DMS53 (cell line): Measurements from ENCODE around the gene KLK5.
"Not testable (repeated sequence)": the region's sequence is repeated elsewhere in the genome, so short reads cannot be mapped to it uniquely, and the experiment has no call there.

ENCODE experiments used
- DNase-seq: peaks from one replicate; lab custom pipeline; 2025; lab: John Stamatoyannopoulos, UW

Gene KLK5, protein sequence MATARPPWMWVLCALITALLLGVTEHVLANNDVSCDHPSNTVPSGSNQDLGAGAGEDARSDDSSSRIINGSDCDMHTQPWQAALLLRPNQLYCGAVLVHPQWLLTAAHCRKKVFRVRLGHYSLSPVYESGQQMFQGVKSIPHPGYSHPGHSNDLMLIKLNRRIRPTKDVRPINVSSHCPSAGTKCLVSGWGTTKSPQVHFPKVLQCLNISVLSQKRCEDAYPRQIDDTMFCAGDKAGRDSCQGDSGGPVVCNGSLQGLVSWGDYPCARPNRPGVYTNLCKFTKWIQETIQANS

DNA sequence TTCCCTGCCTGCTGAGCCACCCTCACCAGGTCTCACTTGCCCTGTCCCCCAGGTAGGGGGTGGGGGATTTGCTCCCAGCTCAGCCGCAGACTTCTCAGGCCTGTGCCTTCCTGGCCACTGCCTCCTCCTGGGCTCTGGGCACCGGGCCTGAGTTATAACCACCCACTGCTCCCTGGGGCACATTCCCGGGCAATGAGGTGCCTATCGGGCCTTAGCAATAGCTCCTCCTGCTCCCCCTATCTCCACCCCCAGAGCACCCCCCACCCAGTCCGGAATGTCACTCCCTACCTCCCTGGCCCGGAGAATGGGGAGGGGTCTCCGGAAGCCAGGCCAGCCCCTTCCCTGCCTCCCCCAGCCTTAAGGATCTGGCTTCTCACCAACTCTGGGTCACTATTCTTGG is at the start of gene KLK5:
KLK5 (minus strand) TSS at position 129 of the 400 bp plus-strand sequence. CDS start 381 bp downstream, outside the sequence.
- DNase-seq: no peak

DNA sequence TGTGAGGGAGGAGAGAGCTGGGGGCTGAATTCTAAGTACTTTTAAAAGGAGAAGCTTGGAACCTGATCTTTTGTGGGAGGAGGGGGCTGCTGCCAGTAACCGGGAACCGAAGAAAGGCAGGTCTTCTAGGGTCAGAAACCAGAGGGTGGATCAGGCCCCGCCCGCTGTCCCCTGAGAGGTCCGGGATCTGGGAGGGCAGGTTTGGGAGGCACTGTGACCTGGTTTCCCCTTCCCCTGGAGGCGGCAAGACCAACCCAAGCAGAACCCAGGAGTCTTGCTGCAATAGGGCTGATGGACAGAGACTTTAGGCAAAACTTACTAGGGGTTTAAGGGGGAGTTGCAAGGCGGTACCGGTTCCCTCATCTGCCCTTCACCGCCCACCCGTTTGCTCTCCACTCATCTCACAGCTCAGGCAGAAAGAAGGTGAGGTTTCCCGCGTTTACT is 49.3 kb upstream of the KLK5 start:
- no peak for DNase-seq

DNA sequence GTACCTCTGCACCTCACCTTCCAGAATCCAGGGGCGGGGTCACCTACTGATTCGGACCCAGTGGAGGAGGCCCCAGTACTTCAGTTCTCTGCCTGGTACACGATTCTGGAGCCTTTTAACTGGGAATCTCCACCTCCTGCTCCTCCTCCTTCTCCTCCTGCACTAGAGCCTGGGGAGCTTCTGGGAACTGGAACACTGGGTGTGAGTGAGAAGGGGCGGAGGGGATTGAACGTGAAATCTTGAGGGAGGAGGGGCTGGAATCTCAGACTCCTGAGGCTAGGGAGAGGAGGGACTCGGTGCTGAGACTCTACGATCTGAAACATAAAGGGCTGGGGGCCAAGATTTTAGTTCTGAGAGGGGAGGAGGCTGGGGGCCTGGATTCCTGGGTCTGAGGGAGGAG is 48.7 kb upstream of the KLK5 start, which contains the start of gene KLK8:
KLK8 (minus strand) TSS at position 90 of the 400 bp plus-strand sequence. CDS start 437 bp downstream, outside the sequence.
- DNase-seq: no peak

DNA sequence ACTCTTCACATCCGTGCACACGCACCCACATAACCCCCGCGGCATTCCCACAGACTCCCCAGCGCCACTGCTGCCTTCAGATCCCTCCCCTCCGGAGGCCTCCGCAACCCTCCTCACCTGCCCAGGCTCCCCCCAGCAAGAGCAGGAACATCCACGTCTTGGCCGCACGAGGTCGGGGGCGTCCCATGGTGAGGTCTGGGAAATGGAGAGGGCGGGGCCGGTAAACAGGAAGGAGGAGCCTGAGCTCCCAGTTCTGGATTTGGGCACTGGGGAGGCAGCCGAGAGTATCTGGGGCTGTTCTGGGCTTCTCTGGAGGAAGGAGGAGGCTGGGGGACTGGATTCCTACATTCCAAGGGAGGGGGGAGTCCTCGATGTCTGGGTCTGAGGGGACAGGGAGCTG is 48.1 kb upstream of the KLK5 start:
- no peak for DNase-seq

DNA sequence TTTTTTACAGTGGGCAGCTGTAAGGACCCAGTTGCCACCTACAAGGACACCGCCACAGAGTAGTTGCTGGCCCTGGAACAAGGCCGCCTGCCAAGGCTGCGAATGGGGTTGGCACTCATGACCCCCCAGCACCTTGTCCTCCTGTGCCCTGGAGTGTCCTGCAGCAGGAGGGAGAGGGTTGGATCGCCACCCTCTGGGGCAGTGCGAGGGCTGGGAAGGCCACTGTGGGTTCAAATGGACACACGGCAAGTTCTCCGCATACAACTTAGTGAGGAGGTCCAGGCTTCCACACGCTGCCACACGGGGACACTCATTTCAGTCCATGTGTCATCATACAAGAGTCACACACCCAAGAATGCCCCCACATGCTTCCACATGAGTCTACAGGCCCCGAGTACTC is 47.6 kb upstream of the KLK5 start:
- no peak for DNase-seq

DNA sequence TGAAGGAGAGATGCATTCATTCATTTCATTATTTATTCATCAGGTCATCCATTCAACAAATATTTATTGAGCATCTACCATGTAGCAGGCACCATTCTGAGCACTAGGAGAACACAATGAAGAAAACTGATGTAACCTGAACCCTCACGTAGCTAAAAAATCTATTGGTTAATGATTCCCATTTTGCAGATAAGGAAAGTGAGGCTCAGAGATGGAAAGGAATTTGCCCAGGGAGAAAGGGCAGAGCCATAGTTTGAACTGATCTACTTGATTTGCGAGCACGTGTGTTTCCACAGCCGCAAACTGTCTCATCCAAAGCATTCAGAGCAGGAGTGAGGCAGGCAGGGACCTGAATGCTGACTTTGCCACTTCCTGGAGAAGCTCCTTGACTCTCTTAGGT is 45.8 kb upstream of the KLK5 start:
- no peak for DNase-seq

DNA sequence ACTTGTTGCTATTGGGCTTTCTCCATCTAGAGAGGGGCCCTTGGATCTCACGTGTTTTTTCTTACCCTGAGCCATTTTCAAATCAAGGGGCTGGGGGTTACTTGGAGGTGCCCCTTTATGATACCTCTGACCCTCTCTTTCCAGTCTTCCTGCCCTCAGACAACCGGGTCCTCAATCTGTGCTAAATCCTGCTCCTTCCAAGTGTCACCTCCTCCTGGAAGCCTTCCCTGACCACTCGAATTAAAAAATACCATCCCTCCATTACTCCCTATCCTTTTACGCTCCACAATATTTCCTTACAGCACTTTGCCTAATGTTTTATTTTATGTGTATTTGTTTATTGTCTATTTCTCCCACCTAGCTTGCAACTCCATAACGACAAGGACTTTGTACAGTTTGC is 45.2 kb upstream of the KLK5 start:
- no peak for DNase-seq

DNA sequence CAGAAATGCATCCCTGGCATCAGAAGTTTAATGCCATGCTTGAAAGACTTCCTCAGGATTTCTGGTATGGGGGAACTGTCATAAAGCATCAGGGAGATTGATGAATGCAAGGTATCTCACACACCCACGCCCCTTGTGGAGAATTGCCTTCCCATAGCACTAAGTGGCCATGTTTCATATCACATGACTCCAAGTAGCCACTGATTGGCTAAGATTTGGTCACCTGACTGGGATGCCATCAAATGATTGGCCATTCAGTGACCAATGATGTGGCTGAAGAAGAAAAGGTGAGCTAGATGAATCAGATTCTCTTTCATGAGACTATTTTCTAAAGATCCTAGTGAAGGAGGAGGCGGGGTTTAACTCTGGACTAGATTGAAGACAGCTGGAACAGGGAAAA is 41.3 kb upstream of the KLK5 start:
- DNase-seq: peak; percentile 26

DNA sequence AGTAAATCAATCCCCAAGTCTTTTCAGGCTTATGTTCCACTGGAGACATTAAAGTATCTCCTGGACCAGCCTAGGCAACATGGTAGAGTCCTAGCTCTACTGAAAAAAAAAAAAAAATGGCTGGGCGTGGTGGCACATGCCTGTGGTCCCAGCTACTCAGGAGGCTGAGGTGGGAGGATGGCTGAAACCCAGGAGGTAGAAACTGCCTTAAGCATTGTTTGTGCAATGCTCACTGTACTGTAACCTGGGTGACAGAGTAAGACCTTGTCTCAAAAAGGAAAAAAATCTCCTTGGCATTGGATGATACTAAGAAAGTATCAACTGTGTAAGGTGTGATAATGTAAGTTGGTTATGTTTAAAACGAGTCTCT is 39.8 kb upstream of the KLK5 start:
- DNase-seq: no peak

DNA sequence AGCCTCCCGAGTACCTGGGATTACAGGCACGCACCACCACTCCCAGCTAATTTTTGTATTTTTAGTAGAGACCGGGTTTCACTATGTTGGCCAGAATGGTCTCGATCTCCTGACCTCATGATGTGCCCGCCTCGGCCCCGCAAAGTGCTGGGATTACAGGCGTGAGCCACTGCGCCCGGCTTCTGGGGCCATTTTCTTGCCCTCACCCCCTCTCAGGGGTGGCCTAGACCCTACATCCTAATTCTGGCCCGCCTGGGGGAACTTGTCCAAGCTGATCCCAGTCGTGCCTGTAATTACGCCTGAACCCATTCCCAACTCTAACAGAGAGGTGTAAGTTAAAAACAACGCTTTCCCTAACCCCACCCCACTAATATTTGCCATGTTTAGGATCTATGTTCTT is 31.6 kb upstream of the KLK5 start:
- DNase-seq: not testable (repeated sequence)

DNA sequence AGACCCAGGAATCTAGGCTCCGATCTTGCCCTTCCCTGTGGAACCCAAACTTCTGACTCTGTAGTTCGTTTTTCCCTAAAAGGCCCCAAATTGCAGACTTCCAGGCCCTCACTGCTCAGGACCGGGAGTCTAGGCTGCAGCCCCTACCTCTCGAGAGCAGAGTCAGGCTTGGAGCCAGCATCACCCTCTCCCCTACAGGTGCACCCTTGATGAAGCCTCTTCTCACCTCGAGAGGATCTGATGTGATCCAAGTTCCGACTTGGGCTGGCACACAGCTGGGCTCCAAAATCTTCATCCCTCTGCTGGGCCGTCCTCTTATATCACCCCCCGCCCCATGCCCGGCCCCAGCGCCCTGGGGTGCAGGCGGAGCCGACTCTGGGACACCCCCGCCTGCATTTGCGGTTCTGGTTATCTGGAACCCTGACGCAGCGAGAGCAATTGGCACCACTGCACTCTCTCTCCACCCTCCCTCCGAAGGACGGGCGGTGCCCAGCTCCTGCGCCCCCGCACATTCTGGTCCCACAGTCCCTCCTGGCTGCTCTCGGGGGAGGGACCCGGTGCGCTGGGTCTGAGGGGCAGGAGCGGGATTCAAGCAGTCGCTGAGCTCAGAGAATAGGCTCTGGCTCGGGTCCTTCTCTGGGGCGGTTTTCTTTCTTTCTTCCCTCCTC is 30.9 kb upstream of the KLK5 start, which contains the start of gene KLK7:
KLK7 (minus strand) TSS at position 293 of the 668 bp plus-strand sequence. CDS start 1,518 bp downstream, outside the sequence.
- DNase-seq: no peak

DNA sequence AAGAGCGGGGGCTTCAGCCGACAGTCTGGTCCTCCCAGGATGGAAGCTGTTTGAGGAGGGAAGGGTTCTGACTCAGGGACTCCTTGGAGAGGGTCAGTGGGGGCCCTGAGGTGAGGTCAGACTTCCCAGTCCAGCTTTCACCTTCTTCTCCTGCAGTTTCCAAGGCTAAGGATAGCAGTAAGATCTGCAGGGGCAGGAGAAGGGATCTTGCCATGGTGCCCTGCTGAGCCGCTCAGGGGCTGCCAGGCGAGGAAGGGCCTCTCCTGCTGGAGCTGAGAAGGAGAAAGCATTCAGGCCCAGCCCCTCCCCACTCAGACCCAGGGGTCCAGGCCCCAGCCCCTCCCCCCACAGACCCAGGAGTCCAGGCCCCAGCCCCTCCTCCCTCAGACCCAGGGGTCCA is 29.3 kb upstream of the KLK5 start:
- DNase-seq: no peak

DNA sequence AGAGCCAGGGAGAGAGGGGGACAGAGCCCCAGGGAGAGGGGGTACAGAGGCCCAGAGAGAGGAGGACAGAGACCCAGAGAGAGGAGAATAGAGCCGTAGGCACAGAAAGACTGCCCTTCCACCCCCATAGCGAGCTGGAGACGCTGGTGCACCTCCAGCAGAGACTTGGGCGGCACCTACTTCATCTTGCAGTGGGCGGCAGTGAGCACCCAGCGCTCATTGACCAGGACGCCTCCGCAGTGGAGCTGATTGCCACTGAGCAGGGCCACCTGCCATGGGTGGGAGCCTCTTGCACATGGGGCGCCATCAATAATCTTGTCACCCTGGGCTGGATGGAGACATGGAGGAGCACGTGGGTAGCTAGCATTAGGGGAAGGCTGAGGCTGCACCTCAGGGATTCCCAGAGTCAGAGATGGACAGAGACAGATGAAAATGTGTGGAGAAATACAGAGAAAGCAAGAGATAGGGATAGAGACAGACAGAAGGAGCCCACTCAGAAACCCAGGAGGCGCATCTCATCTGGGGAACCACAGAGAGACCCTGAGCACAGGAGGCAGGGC is 28.8 kb upstream of the KLK5 start:
- DNase-seq: no peak

DNA sequence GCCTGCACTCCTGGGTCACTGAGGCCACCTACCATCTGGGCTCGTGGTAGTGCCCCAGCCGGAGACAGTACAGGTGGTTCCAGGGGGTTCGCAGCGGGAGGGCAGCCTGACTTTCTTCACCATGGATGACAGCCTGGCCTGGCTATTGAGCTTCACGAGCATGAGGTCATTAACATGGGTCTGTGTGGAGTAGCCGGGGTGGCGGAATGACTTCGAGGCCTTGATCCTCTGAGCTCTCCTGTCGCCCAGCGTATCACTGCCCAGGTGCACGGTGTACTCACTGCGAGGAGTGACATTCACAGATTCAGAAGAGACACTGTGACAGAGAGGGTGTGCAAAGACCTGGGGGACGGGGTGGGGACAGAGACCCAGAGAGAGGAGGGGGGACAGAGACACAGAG is 27.4 kb upstream of the KLK5 start:
- peak; percentile 25 for DNase-seq

DNA sequence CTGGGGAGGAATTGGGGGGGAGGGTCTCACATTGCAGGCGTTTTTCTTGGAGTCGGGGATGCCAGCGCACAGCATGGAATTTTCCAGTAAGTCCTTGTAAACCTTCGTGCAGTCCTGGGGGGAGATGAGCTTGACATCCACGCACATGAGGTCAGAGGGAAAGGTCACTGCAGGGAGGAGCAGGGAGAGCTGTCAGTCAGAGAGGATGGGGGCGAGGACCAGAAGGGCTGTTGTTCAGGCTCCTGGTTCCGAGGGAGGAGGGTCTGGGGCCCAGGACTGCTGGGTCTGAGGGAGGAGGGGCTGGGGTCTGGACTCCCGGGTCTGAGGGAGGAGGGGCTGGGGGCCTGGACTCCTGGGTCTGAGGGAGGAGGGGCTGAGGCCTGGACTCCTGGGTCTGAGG is 26.9 kb upstream of the KLK5 start:
- no peak for DNase-seq

DNA sequence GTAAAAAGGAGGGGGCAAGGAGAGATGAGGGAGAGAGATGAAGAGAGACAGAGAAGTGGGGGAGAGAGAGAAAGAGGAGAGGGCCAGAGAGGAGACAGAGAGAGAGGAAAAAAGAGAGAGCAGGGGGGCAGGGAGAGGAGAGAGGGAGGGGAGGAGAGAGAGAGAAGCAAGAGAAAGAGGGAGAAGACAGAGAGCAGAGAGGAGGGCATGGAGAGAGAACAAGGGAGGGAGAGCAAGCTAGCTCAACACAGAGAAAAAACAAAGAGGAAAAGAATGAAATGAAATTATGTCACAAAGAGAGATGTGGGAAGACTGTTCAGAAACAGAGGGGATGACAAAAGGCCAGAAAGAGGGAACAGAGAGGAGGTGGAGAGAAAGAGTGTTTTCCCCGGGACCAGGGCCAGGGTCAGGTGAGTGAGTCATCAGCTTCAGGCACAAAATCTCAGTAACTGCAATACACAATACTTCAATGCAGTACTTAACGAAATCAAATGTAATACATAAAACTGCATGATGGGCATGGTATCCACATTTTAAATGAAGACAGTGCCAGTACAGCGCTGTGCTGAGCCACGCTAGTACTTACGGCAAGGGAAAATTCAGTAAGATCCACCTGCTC is 26.0 kb upstream of the KLK5 start:
- no peak for DNase-seq

DNA sequence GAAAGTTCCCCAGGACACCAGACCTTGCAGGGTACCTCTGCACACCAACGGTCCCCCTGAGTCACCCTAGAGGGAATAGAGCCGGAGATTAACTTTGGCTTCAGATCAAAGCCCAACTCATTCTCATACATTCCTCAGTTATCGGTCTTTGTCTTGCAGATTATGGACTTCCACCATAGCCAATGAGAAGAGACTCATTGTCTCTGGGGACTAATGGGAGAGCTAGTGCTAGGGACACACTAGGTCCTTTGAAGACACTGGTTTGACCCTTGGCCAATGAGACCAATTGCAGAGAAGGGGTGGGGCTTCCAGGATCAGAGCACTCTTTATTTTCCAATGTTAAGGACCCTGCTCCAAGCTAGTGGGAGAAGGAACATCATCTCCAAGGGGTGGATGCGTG is 24.8 kb upstream of the KLK5 start:
- no peak for DNase-seq

DNA sequence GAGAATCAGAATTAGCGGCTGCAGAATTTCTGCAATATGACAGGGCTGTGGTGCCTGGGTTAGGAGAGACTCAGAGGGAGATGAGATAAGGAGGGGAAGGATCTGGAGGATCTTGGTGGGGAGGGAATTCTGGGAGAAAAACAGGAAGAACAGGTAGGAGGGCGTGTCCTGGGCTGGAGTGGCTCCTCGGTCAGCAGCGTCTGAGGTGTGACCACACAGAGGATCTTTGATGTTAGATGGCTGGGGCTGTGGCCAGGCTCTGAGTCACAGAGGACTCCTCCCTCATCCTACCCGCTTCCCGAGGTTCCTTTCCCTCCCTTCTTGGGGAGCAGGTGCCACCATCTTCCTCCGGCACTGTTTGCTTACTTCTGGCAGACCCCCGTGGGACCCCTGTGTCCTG is 22.9 kb upstream of the KLK5 start:
- peak; percentile 57 for DNase-seq

DNA sequence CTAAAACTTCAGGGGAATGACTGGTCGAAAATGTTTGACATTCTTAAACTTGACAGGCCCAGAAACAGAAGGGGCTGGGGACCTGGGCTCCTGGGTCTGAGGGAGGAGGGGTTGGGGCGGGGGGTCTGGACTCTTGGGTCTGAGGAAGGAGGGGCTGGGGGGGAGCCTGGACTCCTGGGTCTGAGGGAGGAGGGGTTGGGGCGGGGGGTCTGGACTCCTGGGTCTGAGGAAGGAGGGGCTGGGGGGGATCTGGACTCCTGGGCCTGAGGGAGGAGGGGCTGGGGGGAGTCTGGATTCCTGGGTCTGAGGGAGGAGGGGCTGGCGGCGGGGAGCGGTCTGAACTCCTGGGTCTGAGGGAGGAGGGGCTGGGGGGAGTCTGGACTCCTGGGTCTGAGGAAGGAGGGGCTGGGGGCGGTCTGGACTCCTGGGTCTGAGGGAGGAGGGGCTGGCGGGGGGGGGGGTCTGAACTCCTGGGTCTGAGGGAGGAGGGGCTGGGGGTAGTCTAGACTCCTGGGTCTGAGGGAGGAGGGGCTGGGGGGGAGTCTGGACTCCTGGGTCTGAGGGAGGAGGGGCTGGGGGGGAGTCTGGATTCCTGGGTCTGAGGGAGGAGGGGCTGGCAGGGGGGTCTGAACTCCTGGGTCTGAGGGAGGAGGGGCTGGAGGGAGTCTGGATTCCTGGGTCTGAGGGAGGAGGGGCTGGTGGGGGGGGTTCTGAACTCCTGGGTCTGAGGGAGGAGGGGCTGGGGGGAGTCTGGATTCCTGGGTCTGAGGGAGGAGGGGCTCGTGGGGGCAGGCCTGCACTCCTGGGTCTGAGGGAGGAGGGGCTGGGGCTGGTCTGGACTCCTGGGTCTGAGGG is 22.1 kb upstream of the KLK5 start:
- no peak for DNase-seq

DNA sequence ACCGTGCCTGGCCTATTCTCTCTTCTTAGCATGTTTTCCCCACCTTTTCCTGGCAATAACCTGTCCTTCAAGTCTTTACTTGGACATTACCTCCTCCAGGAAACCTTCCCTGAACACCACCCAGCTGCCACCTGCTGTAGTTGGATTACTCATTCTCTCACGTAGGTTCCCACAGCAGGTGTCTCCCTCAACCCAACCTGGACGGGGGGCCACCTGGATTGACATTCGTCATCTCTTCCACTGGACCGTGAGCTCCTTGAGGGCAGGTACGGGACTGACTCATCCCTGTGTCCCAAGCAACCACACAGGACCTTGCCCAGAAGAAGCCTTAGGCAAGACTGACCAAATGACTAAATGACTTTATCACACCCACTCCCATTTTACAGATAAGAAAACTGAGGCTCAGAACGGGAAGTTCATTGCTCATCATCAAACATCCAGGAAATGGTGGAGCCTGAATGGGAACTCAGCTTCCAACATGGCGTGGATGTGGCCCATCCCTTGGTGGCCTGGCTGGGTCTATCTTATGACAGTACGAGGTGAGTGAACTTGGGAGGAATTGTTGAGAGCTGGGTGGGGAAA is 20.0 kb upstream of the KLK5 start:
- DNase-seq: peak; percentile 64

DNA sequence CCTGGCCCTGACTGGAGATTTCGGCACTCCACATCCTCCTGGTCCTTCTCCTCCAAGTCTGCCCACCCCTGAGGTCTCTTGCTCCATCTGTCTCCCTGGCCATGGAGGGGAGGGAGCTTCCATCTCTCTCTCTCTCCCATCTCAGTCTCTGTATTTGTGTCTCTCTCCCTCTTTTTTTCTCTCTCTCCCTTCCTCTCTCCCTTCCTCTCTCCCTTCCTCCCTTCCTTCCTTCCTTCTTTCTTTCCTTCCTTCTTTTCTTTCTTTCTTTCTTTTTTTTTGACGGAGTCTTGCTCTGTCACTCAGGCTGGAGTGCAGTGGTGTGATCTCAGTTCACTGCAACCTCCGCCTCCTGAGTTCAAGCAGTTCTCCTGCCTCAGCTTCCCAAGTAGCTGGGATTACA is 17.0 kb upstream of the KLK5 start:
- DNase-seq: not testable (repeated sequence)

DNA sequence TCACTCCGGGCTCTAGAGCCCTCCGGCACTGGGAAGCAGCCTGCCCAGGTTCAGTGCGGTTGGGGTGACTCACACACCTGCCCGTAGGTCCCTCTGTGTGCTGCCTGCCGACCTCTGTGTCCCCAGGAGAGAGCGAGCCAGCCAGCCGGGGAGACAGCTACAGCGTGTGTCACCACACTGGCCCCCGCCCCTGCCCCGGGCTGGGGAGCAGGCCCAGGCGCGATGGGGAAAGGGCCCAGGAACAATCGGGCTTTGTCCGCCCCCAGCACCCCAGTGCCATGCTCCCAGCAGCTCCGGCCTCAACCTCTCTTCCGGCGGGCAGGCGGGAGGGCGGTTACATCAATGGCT is 16.5 kb upstream of the KLK5 start, which contains the start of gene KLK6:
KLK6 (minus strand) TSS at position 179 of the 348 bp plus-strand sequence. CDS start 1,487 bp downstream, outside the sequence.
- DNase-seq: peak; percentile 36
